HG03060 (cell line): ENCODE data around the gene NACA.
"Not testable (repeated sequence)": the region's sequence is repeated elsewhere in the genome, so short reads cannot be mapped to it uniquely, and the experiment has no call there.

ENCODE experiments used
- ATAC-seq: cut with Tn5 transposase; IDR thresholded peaks from one replicate; pipeline ENCODE4 v1.9.1; 2021; ENCODE audit warnings: low read depth, moderate number of reproducible peaks; ENCODE audit not compliant: unreplicated experiment

The NACA gene

GRCh38 chr12:56725723-56726102 lies 614 bp upstream of the NACA start:
- ATAC-seq: no peak

DNA sequence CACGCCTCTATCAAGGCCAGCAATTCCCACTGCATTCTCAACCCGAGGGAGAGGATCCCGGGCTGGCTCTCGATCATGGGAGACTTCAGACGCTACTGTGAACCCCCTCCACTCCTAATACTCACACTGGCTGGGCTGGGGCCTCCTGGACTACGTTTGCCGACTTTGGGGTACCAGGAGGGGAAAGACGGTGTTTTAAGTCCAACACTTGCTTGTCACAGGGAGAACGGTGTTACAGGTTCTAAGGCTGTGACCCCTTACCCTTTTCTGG lies 463 bp downstream of the NACA start:
- no peak for ATAC-seq

DNA sequence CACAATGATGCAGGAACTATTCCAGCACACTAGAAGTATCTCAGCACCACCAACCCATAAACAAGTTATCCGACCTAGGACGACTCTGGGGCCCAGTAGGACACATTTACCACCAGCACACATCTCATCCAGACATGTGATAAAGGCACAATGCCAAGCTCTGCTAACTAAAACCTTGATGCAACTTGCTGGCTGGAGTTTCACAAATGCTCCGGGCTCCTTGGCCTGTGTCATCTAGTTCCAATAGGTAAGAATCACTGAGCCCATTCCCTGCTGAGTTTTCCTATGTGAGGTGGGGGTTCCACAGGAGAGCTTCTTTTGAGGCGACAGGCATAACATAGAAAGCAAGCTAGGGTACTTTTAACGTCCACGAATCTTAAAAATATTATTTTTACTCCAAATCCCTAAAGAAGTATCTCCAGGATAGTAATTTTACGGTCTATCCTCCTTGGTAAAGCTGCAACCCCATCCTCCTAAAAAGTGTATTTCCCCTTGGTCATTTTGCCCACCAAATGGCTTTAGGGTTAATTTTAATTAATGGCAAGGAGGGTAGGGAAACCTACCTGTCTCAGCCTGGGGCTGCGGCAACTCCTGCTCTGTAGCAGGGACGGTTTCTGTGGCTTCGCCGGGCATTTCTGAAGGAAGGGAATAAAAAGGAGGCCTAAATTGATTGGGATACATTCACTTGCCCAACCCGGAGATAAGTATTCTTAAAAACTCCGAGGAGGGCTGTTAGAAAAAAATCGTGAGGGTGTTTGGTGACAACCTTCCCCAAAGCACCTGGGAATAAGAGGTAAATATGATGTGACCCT lies 1.0 kb downstream of the NACA start:
- ATAC-seq: no peak

DNA sequence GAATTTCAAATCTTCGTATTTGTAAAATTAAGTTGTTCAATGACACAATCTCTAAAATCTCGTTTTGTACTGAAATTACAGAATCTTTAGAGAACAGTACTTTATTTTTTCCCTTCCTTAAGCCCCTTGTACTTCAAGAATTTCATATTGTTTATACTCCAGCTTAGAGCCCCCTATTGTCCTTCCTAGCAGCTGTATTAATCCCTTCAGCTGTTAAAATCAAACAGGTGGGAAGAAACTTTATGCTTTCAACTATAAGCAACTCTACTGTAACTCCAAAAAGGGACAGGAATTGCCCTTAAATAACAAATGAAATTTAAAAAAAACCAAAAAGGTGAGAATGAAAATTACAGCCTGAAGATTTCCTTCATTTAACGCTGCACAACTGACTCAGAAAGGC lies 1.7 kb downstream of the NACA start:
- ATAC-seq: no peak

DNA sequence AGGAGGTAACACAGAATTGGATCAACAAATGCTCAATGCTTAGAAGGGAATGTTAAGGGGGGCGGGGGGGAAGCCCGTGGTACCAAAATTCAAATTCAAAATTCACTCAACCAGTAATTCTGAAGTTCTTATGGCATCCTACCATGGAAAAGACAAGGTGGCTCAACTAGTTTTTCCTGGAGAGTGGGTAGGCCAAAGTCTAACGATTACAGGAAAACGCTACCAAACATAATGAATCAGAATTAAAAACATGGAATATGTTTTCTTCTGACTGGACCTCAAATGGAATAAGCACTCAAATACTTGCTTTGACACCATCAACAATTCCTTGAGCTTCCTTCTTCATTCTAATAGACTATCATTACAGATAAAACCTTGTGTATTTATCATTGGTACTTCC lies 2.3 kb downstream of the NACA start:
- no peak for ATAC-seq

DNA sequence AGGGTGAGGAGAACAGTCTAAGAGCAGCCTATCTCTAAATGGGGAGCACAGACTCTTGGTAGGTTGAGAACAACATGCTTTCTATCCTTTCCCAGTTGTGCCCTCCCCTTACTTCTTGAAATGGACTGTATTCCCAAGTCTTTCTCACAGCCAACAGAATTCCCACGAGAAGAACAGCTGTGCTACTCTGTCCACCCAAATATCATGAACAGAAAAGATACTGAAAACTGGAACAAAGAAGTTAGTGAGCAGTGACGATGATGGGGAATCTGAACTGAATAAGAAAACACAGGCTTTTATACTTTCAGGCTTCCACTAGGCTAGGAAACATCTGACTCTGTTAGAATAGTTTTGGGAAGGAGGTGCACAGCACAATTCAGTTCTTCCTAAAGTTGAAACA lies 3.4 kb downstream of the NACA start:
- ATAC-seq: no peak

DNA sequence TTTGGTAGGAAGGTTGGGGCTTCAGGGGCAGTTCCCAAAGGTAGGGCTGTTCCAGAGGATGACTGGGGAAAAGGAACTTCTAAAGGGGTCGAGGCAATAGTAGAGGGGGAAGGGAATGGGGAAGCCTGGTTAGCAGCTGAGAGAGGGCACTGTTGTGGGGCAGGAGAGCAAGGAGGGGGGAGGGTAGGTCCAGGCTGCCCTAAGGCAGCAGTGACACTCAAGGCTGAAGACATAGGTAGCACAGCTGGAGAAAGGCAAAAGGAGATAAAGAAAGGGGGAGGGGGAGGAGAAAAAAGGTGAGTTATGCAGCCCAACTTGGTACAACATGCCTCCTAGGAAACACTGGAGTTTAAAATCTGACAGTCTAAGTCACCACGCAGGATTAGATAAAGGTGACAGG lies 3.9 kb downstream of the NACA start:
- ATAC-seq: no peak

- no peak for ATAC-seq
These were observed 4.4 kb downstream of the NACA start for GRCh38 chr12:56720731-56721151.

- no peak for ATAC-seq
These were observed 6.0 kb downstream of the NACA start for GRCh38 chr12:56719056-56719455.

DNA sequence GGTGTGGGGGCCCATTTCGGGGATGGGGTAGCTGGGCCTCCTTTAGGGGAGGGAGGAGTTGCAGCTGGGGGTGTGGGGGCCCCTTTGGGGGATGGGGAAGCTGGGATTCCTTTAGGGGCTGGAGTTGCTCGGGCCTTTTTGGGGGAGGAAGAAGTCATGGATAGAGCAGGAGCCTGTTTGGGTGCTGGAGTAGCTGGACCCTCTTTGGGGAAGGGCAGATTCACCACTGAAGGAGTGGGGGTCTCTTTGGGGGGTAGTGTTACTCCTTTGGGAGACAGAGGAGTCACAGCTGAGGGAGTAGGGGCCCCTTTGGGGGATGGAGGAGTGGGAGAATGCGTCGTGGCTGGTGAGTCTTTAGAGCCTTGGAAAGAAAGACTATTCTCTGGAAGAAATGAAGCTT lies 6.5 kb downstream of the NACA start:
- no peak for ATAC-seq

- ATAC-seq: no peak
These were observed 7.0 kb downstream of the NACA start for GRCh38 chr12:56718149-56718548.

DNA sequence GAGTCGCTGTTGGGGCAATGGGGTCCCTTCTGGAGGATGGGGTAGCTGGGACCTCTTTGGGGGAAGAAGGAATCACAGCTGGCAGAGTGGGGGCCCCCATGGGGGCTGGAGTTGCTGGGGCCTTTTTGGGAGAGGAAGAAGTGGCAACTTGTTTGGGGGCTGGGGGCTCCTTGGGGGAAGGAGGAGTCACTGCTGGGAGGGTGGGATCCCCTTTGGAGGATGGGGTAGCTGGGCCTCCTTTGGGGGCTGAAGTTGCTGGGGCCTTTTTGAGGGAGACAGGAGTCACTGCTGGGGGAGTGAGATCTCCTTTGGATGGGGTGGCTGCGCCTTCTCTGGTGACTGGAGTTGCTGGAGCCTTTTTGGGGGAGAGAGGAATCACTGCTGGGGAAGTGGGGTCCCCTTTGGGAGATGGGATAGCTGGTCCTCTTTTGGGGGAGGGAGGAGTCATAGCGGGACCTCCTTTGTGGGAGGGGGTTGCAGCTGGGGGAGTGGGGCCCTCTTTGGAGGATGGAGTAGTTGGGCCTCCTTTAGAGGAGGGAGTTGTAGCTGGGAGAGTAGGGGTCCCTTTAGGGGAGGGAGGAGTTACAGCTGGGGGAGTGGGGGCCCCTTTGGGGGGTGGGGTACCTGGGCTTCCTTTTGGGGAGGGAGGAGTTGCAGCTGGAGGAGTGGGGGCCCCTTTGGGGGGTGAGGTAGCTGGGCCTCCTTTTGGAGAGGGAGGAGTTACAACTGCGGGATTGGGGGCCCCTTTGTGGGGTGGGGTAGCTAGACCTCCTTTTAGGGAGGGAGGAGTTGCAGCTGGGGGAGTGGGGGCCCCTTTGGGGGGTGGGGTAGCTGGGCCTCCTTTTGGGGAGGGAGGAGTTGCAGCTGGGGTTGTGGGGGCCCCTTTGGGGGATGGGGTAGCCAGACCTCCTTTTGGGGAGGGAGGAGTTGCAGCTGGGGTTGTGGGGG lies 7.9 kb downstream of the NACA start:
- ATAC-seq: no peak

DNA sequence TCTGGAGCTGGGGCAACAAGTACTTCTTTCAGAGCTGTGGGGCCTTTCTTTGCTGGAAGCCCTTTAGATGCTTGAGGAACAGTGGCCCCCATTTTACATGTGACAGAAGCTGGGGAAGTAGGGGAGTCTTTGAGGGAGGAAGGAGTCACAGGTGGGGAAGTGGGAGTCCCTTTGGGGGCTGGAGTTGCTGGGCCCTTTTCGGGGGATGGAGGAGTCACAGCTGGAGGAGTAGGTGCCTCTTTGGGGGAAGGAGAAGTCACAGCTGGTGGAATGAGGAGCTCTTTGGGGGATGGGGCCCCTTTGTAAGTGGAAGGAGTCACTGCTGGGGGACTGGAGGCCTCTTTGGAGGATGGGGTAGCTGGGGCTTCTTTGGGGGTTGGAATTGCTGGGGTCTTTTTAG lies 8.6 kb downstream of the NACA start:
- no peak for ATAC-seq

DNA sequence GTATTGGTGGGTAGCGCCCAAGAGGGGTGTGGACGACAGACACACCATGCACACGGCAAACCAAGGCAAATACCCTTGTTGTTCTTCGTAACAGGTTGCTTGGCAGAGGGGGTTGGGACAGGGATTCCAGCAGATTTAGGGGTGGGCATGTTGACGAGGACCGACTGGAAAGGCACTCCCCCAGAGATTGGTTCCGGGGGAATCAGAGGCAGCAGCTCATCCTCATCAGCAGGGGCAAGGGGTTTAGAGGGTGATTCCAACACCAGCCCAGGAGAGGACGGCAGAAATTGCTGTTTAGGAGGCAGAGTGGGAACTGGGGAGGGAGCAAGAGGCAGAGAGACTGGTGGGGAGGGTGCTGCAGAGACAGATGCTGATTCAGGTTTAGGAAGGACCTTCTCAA lies 9.3 kb downstream of the NACA start:
- no peak for ATAC-seq

- ATAC-seq: no peak
These were observed 10.6 kb downstream of the NACA start for GRCh38 chr12:56714431-56714929.

DNA sequence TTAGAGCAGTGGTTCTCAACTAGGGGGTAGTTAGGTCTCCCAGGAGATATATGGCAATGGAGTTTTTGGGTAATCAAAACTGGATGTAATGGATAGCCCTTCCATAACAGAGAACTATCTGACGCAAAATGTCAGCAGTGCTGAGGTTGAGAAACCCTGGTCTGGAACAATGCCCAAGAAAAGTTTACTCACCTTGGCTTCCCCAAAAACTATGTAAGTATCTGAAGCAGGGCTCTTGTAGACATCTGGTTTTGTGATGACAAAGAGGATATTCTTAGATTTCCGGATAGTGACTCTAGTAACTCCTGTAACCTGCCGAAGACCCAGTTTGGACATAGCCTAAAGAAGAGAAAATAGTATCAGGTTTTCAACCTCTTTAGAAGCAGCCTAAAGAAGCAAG lies 11.8 kb downstream of the NACA start:
- no peak for ATAC-seq

- no peak for ATAC-seq
These were observed 15.2 kb downstream of the NACA start for GRCh38 chr12:56709759-56710376.

DNA sequence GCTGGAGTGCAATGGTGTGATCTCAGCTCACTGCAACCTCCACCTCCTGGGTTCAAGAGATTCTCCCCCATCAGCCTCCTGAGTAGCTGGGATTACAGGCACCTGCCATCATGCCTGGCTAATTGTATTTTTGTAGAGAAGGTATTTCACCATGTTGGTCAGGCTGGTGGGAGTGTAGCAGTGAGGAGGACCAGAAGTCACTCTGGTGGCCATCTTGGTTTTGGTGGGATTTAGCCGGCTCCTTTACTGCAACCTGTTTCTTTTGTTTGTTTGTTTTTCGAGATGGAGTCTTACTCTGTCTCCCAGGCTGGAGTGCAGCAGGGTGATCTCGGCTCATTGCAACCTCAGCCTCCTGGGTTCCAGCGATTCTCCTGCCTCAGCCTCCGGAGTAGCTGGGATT lies 20.6 kb downstream of the NACA start:
- ATAC-seq: not testable (repeated sequence)

DNA sequence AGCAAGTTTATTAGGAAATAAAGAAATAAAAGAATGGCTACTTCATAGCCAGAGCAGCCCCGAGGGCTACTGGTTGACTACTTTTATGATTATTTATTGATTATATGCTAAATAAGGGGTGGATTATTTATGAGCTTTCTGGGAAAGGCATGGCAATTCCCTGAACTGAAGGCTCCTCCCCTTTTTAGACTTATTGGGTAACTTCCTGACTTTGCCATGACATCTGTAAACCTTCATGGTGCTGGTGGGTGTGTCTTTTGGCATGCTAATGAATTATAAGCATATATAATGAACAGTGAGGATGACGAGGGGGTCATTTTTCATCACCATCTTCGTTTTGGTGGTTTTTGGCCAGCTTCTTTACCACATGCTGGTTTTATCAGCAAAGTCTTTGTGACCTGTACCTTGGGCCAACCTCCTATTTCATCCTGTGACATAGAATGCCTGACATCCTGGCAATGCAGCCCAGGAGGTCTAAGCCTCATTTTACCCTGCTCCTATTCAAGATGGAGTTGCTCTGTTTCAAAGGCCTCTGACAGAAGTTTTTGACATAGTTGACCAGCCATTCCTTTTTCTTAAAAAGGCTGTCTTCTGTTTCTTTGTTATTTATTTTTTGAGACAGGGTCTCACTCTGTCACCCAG lies 26.0 kb downstream of the NACA start:
- no peak for ATAC-seq

DNA sequence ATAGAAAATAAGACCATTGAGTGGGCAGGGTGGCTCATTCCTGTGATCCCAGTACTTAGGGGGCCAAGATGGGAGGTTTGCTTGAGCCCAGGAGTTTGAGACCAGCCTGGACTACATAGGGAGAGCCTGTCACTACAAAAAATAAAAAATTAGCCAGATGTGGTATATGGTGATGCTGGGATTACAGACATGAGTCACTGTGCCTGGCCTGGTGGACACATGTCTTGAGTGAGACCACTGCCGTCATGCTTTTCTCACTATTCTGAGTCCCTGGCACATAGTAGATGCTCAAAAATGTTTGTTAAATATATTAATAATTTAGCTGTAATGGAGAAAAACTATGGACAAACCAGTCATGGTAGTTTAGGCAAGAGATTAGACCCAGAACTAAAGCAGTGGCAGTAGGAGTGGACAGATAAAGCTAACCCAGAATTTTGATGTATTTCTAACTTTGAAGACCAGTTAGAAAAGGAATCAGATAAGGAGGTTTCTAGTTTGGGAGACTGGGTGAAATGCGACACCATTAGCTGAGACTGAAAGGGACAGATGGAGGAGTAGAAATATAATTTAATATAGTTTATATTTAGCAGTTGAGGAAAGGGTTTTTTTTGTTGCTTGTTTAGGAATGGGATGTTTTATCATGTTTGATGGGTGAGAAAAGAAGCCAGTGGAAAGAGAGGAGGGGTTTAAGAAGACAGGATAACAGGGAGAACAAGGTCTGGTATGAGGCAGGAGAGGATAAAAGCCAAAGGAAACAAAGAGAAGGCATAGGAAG lies 29.6 kb downstream of the NACA start:
- no peak for ATAC-seq
